ENCODE data around the gene LRFN5. TPM values are rescaled to one million over a fixed set of nuclear protein-coding genes. Genes with fewer than 3 reads are reported as not detected.
"Not testable (repeated sequence)": the region's sequence is repeated elsewhere in the genome, so short reads cannot be mapped to it uniquely, and the experiment has no call there.

The LRFN5 gene
- total RNA-seq, 2 donors from 2014 or later = not detected

GRCh38 chr14:41900644-41901043 is 294.0 kb downstream of the LRFN5 start:
- H3K36me3 Mint-ChIP-seq (ENCODE audit: insufficient read depth in 2 of 2) = no peaks in the 10 kb centered on the region
- no peak overlapping the region for H3K27ac Mint-ChIP-seq
- no peaks in the 10 kb centered on the region for H3K27me3 Mint-ChIP-seq (ENCODE audit: low read depth)
- DNase-seq (no peak), ATAC-seq (replicated peaks in 1 of 2) (no peak)
- H3K4me1 Mint-ChIP-seq (ENCODE audit: low read depth) = no peaks in the 10 kb centered on the region
- H3K4me3 Mint-ChIP-seq = no peak overlapping the region
- no peaks in the 10 kb centered on the region for H3K9me3 Mint-ChIP-seq

GRCh38 chr14:41901089-41901488 is 294.4 kb downstream of the LRFN5 start:
- H3K4me3 Mint-ChIP-seq = no peak overlapping the region
- H3K27ac Mint-ChIP-seq = no peak overlapping the region
- ATAC-seq (replicated peaks in 1 of 2) = no peak
- no peaks in the 10 kb centered on the region for H3K36me3 Mint-ChIP-seq (ENCODE audit: insufficient read depth in 2 of 2)
- no peaks in the 10 kb centered on the region for H3K27me3 Mint-ChIP-seq (ENCODE audit: low read depth)
- H3K4me1 Mint-ChIP-seq (ENCODE audit: low read depth) = no peaks in the 10 kb centered on the region
- no peak for DNase-seq
- no peaks in the 10 kb centered on the region for H3K9me3 Mint-ChIP-seq

GRCh38 chr14:41905394-41905964 is 298.8 kb downstream of the LRFN5 start:
- H3K4me1 Mint-ChIP-seq (ENCODE audit: low read depth) = no peaks in the 10 kb centered on the region
- ATAC-seq (replicated peaks in 1 of 2) = no peak
- peaks cover 0 to 2% of the 10 kb centered on the region in 2 donors for H3K36me3 Mint-ChIP-seq (ENCODE audit: insufficient read depth in 2 of 2)
- peaks cover 0 to 5% of the 10 kb centered on the region in 2 donors for H3K9me3 Mint-ChIP-seq
- no peak for DNase-seq
- H3K27ac Mint-ChIP-seq = no peak overlapping the region
- H3K4me3 Mint-ChIP-seq = no peak overlapping the region
- no peaks in the 10 kb centered on the region for H3K27me3 Mint-ChIP-seq (ENCODE audit: low read depth)

- H3K36me3 Mint-ChIP-seq (ENCODE audit: insufficient read depth in 2 of 2); H3K4me3 Mint-ChIP-seq; ATAC-seq (replicated peaks in 1 of 2); H3K27me3 Mint-ChIP-seq (ENCODE audit: low read depth); H3K4me1 Mint-ChIP-seq (ENCODE audit: low read depth); H3K27ac Mint-ChIP-seq; DNase-seq; H3K9me3 Mint-ChIP-seq: not testable (repeated sequence)
These were observed 304.5 kb downstream of the LRFN5 start for GRCh38 chr14:41911155-41911554.

- Mint-ChIP-seq H3K9me3 (peaks cover 5 to 13% of the 10 kb centered on the region in 2 donors), H3K36me3 (ENCODE audit: insufficient read depth in 2 of 2) (peaks cover 0 to 2% of the 10 kb centered on the region in 2 donors), H3K4me1 (ENCODE audit: low read depth) (no peaks in the 10 kb centered on the region), H3K27me3 (ENCODE audit: low read depth) (no peaks in the 10 kb centered on the region), H3K4me3 (no peak overlapping the region), H3K27ac (no peak overlapping the region)
- DNase-seq (no peak), ATAC-seq (replicated peaks in 1 of 2) (no peak)
These were observed 306.7 kb downstream of the LRFN5 start for GRCh38 chr14:41913398-41913797.

- H3K4me3 Mint-ChIP-seq = no peak overlapping the region
- peaks cover 5 to 8% of the 10 kb centered on the region in 2 donors for H3K9me3 Mint-ChIP-seq
- no peaks in the 10 kb centered on the region for H3K36me3 Mint-ChIP-seq (ENCODE audit: insufficient read depth in 2 of 2)
- no peak for ATAC-seq (replicated peaks in 1 of 2)
- no peaks in the 10 kb centered on the region for H3K4me1 Mint-ChIP-seq (ENCODE audit: low read depth)
- H3K27me3 Mint-ChIP-seq (ENCODE audit: low read depth) = no peaks in the 10 kb centered on the region
- no peak for DNase-seq
- H3K27ac Mint-ChIP-seq = no peak overlapping the region
These were observed 309.1 kb downstream of the LRFN5 start for GRCh38 chr14:41915732-41916131.

- H3K4me1 Mint-ChIP-seq (ENCODE audit: low read depth) = no peaks in the 10 kb centered on the region
- H3K4me3 Mint-ChIP-seq = no peak overlapping the region
- no peak overlapping the region for H3K27ac Mint-ChIP-seq
- H3K27me3 Mint-ChIP-seq (ENCODE audit: low read depth) = no peaks in the 10 kb centered on the region
- ATAC-seq (replicated peaks in 1 of 2) (no peak), DNase-seq (no peak)
- peaks cover 5 to 8% of the 10 kb centered on the region in 2 donors for H3K9me3 Mint-ChIP-seq
- H3K36me3 Mint-ChIP-seq (ENCODE audit: insufficient read depth in 2 of 2) = no peaks in the 10 kb centered on the region
These were observed 309.6 kb downstream of the LRFN5 start for GRCh38 chr14:41916313-41916712.

- H3K27ac Mint-ChIP-seq = no peak overlapping the region
These were observed 318.7 kb downstream of the LRFN5 start for GRCh38 chr14:41925409-41925808.

GRCh38 chr14:41950428-41951151 is 343.9 kb downstream of the LRFN5 start:
- Mint-ChIP-seq H3K9me3 (no peaks in the 10 kb centered on the region), H3K27me3 (ENCODE audit: low read depth) (no peaks in the 10 kb centered on the region), H3K4me3 (no peak overlapping the region), H3K36me3 (ENCODE audit: insufficient read depth in 2 of 2) (no peaks in the 10 kb centered on the region), H3K4me1 (ENCODE audit: low read depth) (no peaks in the 10 kb centered on the region), H3K27ac (no peak overlapping the region)
- no peak for ATAC-seq (replicated peaks in 1 of 2)
- DNase-seq = no peak

More at GRCh38 chr14:41925409-41925808, 318.7 kb downstream of the LRFN5 start:
- Mint-ChIP-seq H3K4me3 (no peak overlapping the region), H3K27me3 (ENCODE audit: low read depth) (no peaks in the 10 kb centered on the region), H3K36me3 (ENCODE audit: insufficient read depth in 2 of 2) (no peaks in the 10 kb centered on the region), H3K4me1 (ENCODE audit: low read depth) (no peaks in the 10 kb centered on the region), H3K9me3 (peaks cover 0 to 3% of the 10 kb centered on the region in 2 donors)
- no peak for ATAC-seq (replicated peaks in 1 of 2)
- no peak for DNase-seq

Measured in activated T-cell treated with anti-CD3 and anti-CD28 coated beads, Interleukin-2, amount 50 U/mL, for 72 hours (primary cell).